CD14-positive monocyte (primary cell): ENCODE results near the gene TMEM181. TPM values are rescaled to one million over a fixed set of nuclear protein-coding genes. Genes with fewer than 3 reads are reported as not detected.
A peak's percentile ranks its signal among the peaks of the same experiment; 100 is the strongest.

Experiments used
- DNase-seq, 3 donors: peaks; one replicate each; pipeline ENCODE4 v3.0.0-alpha.2; 2011 to 2022
- H2AFZ ChIP-seq: 2 replicates; pipeline ENCODE4 v1.6.0; 2012; ENCODE audit warnings: mild to moderate bottlenecking, low read depth, low read length, inconsistent platforms; ENCODE audit not compliant: insufficient read depth, poor library complexity, severe bottlenecking
- H3K27ac ChIP-seq, 2 donors: 1 replicate in 1 of 2; 2 replicates in 1 of 2; pipeline ENCODE4 v1.5.1; 2012 to 2013; ENCODE audit warnings: low read length in 2 of 2, control low read depth in 1 of 2, inconsistent platforms in 1 of 2, low read depth in 1 of 2, mild to moderate bottlenecking in 1 of 2
- H3K27me3 ChIP-seq, 2 donors: one replicate each; pipeline versions ENCODE4 v1.6.0 to v1.6.1; 2011 to 2013; ENCODE audit warnings: low read length in 2 of 2; ENCODE audit not compliant: control insufficient read depth in 2 of 2, insufficient read depth in 2 of 2
- H3K36me3 ChIP-seq, 2 donors: replicated peaks in 1 of 2; 1 replicate in 1 of 2; 2 replicates in 1 of 2; pipeline versions ENCODE4 v1.5.1 to v1.6.1; 2012 to 2013; ENCODE audit warnings: low read length in 2 of 2, control low read depth in 1 of 2, inconsistent platforms in 1 of 2, mild to moderate bottlenecking in 1 of 2; ENCODE audit not compliant: insufficient read depth in 2 of 2, control insufficient read depth in 1 of 2
- H3K4me1 ChIP-seq, 2 donors: 1 replicate in 1 of 2; 2 replicates in 1 of 2; pipeline versions ENCODE4 v1.5.1 to v1.6.1; 2012 to 2013; ENCODE audit warnings: low read length in 2 of 2, control low read depth in 1 of 2, inconsistent platforms in 1 of 2, mild to moderate bottlenecking in 1 of 2, moderate library complexity in 1 of 2; ENCODE audit not compliant: insufficient read depth in 2 of 2, control insufficient read depth in 1 of 2
- H3K4me2 ChIP-seq: replicated peaks from 2 replicates; pipeline ENCODE3; 2012; ENCODE audit warnings: low read length, moderate library complexity, mild to moderate bottlenecking; ENCODE audit not compliant: poor library complexity, severe bottlenecking; ENCODE audit errors: extremely low read depth
- H3K4me3 ChIP-seq, 3 experiments: fragments of 200-600 bp in 1 of 3; sonication (generic) in 1 of 3; replicated peaks in 1 of 3; 1 replicate in 2 of 3; 2 replicates in 1 of 3; pipeline ENCODE4 v1.5.1; 2011 to 2013; ENCODE audit warnings: low read length in 3 of 3, mild to moderate bottlenecking in 3 of 3, control low read depth in 2 of 3, low read depth in 2 of 3, inconsistent platforms in 1 of 3, moderate library complexity in 1 of 3
- H3K79me2 ChIP-seq: 2 replicates; pipeline ENCODE4 v1.6.0; 2012; ENCODE audit warnings: mild to moderate bottlenecking, control low read depth, inconsistent platforms, low read length, moderate library complexity; ENCODE audit not compliant: insufficient read depth
- H3K9ac ChIP-seq: 2 replicates; pipeline ENCODE4 v1.6.0; 2017; ENCODE audit warnings: low read length, mild to moderate bottlenecking; ENCODE audit not compliant: insufficient read depth, poor library complexity, severe bottlenecking
- H3K9me3 ChIP-seq, 2 donors: replicated peaks in 1 of 2; 1 replicate in 1 of 2; 2 replicates in 1 of 2; pipeline versions ENCODE4 v1.5.1 to v1.6.1; 2012 to 2013; ENCODE audit warnings: low read length in 2 of 2, control low read depth in 1 of 2; ENCODE audit not compliant: control insufficient read depth in 1 of 2, insufficient read depth in 1 of 2
- H4K20me1 ChIP-seq: 2 replicates; pipeline ENCODE4 v1.6.0; 2012; ENCODE audit warnings: mild to moderate bottlenecking, low read length, control low read depth, moderate library complexity; ENCODE audit not compliant: insufficient read depth
- H3K27ac Mint-ChIP-seq, 7 donors: one replicate each; pipeline ENCODE4 v1.8.0; 2020; ENCODE audit warnings: mild to moderate bottlenecking in 7 of 7, mixed read lengths in 7 of 7, moderate library complexity in 6 of 7, inconsistent platforms in 2 of 7
- H3K27me3 Mint-ChIP-seq, 3 donors: one replicate each; pipeline ENCODE4 v1.8.0; 2021 to 2022; ENCODE audit warnings: low read depth in 3 of 3, mild to moderate bottlenecking in 3 of 3, mixed read lengths in 3 of 3, moderate library complexity in 3 of 3, inconsistent platforms in 1 of 3
- H3K36me3 Mint-ChIP-seq, 2 donors: one replicate each; pipeline ENCODE4 v1.8.0; 2020; ENCODE audit warnings: mixed read lengths in 2 of 2, inconsistent platforms in 1 of 2, mild to moderate bottlenecking in 1 of 2
- H3K4me1 Mint-ChIP-seq: one replicate; pipeline ENCODE4 v1.8.0; 2020; ENCODE audit warnings: mild to moderate bottlenecking, mixed read lengths
- H3K4me3 Mint-ChIP-seq, 2 donors: one replicate each; pipeline ENCODE4 v1.8.0; 2020; ENCODE audit warnings: mild to moderate bottlenecking in 2 of 2, mixed read lengths in 2 of 2, moderate library complexity in 1 of 2
- H3K9me3 Mint-ChIP-seq, 7 donors: one replicate each; pipeline ENCODE4 v1.8.0; 2020 to 2022; ENCODE audit warnings: mixed read lengths in 7 of 7, mild to moderate bottlenecking in 6 of 7, moderate library complexity in 6 of 7, inconsistent platforms in 2 of 7
- WGBS: methylation state at CpG from one replicate; pipeline ENCODE4 v1.1.5; 2013; ENCODE audit warnings: missing lambda C conversion rate; ENCODE audit not compliant: insufficient coverage; 5-methylcytosine and 5-hydroxymethylcytosine counted together
- intact Hi-C, 2 donors: fragments of 100-400 bp; cut with micrococcal nuclease; formaldehyde crosslinking; loops; one replicate each; pipeline versions ENCODE4 v1.15.0 to v1.15.1; 2023
- polyA plus RNA-seq, 3 donors: library from polyadenylated mRNA; depleted of rRNA in 1 of 3; unstranded in 2 of 3; stranded (reverse) in 1 of 3; fragments of 300-500 nt in 2 of 3; fragments of >200 nt in 1 of 3; fragmentation: Illumina TruSeq in 2 of 3; gene quantifications; 1 replicate in 2 of 3; 2 replicates in 1 of 3; pipeline ENCODE4 v1.2.3, GENCODE V29; 2012 to 2021
- TF ChIP-seq, protein P1 (sequence below): fragments of 200-600 bp; IDR thresholded peaks from one replicate; pipeline ENCODE4 v1.8.0; 2022; ENCODE audit warnings: antibody characterized with exemption, mild to moderate bottlenecking

TMEM181 gene
- polyA plus RNA-seq, 3 donors = 2.4 to 6.8 (median 2.6) TPM

DNA sequence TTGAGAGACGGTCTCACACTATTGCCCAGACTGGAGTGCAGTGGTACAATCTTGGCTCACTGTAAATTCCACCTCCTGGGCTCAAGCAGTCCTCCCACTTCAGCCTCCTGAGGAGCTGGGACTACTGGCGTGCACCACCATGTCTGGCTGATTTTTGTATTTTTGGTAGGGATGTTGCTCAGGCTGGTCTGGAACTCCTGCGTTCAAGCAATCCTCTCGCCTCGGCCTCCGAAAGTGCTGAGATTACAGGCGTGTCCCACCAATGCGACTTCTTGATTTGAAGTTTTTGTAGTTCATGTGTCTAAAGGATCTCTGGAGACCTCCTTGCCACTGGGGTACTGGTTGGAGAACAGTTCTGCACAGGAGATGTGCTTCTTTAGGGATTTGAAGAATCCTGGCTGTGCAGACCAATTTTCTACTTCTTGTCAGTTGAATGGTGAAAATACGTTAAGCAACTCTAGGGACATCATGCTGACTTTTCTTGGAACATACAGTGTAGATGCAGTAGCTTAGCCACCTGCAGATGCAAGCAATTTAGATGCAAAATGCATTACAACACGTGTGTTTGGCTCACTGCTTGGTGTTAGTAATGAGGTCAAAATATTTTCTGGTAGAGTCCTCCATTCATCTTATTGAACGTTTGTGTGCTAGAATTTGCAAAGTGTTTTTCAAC lies 118.2 kb downstream of the TMEM181 start:
- H3K9me3 ChIP-seq = no peaks in the 10 kb centered on the region
- Mint-ChIP-seq H3K36me3 (peaks cover 39 to 51% of the 10 kb centered on the region in 2 donors), H3K4me1 (no peaks in the 10 kb centered on the region), H3K4me3 (no peak overlapping the region), H3K27ac (no peak overlapping the region), H3K27me3 (no peaks in the 10 kb centered on the region), H3K9me3 (peaks cover 0 to 3% (median 0%) of the 10 kb centered on the region in 7 donors)
- TF ChIP-seq, protein P1, sequence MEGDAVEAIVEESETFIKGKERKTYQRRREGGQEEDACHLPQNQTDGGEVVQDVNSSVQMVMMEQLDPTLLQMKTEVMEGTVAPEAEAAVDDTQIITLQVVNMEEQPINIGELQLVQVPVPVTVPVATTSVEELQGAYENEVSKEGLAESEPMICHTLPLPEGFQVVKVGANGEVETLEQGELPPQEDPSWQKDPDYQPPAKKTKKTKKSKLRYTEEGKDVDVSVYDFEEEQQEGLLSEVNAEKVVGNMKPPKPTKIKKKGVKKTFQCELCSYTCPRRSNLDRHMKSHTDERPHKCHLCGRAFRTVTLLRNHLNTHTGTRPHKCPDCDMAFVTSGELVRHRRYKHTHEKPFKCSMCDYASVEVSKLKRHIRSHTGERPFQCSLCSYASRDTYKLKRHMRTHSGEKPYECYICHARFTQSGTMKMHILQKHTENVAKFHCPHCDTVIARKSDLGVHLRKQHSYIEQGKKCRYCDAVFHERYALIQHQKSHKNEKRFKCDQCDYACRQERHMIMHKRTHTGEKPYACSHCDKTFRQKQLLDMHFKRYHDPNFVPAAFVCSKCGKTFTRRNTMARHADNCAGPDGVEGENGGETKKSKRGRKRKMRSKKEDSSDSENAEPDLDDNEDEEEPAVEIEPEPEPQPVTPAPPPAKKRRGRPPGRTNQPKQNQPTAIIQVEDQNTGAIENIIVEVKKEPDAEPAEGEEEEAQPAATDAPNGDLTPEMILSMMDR = no peak
- H3K4me1 ChIP-seq = no peaks in the 10 kb centered on the region
- H3K27ac ChIP-seq = no peak overlapping the region
- H3K4me2 ChIP-seq = no peak overlapping the region
- H3K36me3 ChIP-seq = peaks cover 2 to 15% of the 10 kb centered on the region in 2 donors
- H2AFZ ChIP-seq = no peak overlapping the region
- H3K9ac ChIP-seq = no peak overlapping the region
- 96% methylated on average over 9 of the region's 11 CpGs for WGBS
- no peak for DNase-seq
- H3K79me2 ChIP-seq = no peaks in the 10 kb centered on the region
- no peaks in the 10 kb centered on the region for H4K20me1 ChIP-seq
- no peaks in the 10 kb centered on the region for H3K27me3 ChIP-seq
- intact Hi-C loops = no loop called here
- H3K4me3 ChIP-seq = no peak overlapping the region

DNA sequence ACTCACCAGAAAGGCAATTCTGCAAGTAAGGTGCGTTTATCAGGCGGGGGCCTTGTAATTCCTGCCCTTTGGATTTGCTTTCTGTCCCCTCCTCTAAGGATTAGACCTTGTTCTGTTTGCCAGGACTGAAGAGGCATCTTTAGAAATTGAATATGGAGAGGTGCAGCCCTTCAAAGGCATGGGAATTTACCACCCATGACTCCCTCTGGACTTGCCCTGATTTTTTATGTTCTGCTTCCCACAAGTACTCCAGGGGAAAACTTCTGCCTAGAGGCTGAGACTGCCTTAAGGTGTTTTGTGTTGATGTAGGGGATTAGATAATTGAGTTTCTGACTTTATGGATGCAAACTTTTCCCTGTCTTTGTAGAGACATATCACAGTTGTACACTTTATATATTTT lies 120.1 kb downstream of the TMEM181 start:
- Histone ChIP-seq H3K9ac (no peak overlapping the region), H3K27ac (no peak overlapping the region), H3K79me2 (no peaks in the 10 kb centered on the region), H3K4me1 (no peaks in the 10 kb centered on the region), H3K4me2 (no peak overlapping the region), H3K36me3 (peaks cover 5 to 24% of the 10 kb centered on the region in 2 donors), H3K4me3 (no peak overlapping the region), H4K20me1 (no peaks in the 10 kb centered on the region), H3K9me3 (no peaks in the 10 kb centered on the region), H2AFZ (no peak overlapping the region), H3K27me3 (no peaks in the 10 kb centered on the region)
- no peak for DNase-seq
- intact Hi-C loops = no loop called here
- peak overlapping the region in 1 of 7 donors; percentile 69 for H3K27ac Mint-ChIP-seq
- peaks cover 0 to 3% (median 0%) of the 10 kb centered on the region in 7 donors for H3K9me3 Mint-ChIP-seq
- no peak overlapping the region for H3K4me3 Mint-ChIP-seq
- H3K4me1 Mint-ChIP-seq = peaks cover 6% of the 10 kb centered on the region
- H3K27me3 Mint-ChIP-seq = no peaks in the 10 kb centered on the region
- 100% methylated on average over 1 of the region's 2 CpGs for WGBS
- peaks cover 46 to 57% of the 10 kb centered on the region in 2 donors for H3K36me3 Mint-ChIP-seq
- TF ChIP-seq, protein P1 = no peak
